Activated T-cell treated with anti-CD3 and anti-CD28 coated beads, Interleukin-2, amount 50 U/mL, for 72 hours (primary cell): ENCODE measurements around the gene ARHGAP22. TPM values are rescaled to one million over a fixed set of nuclear protein-coding genes. Genes with fewer than 3 reads are reported as not detected.

Source experiments
- ATAC-seq, 2 donors: fragments of 150-1000 bp; cut with Tn5 transposase; replicated peaks in 1 of 2; 2 replicates each; pipeline ENCODE4 v1.10.0; 2021; ENCODE audit warnings: moderate library complexity in 2 of 2, mild to moderate bottlenecking in 1 of 2
- DNase-seq, 2 donors: peaks; one replicate each; pipeline ENCODE4 v3.0.0; 2021 to 2022; ENCODE audit warnings: mixed read lengths in 1 of 2
- H3K27ac Mint-ChIP-seq: one replicate; pipeline ENCODE4 v1.8.0; 2022; ENCODE audit warnings: mild to moderate bottlenecking, moderate library complexity, mixed read lengths
- H3K27me3 Mint-ChIP-seq: one replicate; pipeline ENCODE4 v1.8.0; 2022; ENCODE audit warnings: low read depth, mixed read lengths
- H3K36me3 Mint-ChIP-seq, 2 donors: one replicate each; pipeline ENCODE4 v1.8.0; 2022; ENCODE audit warnings: mixed read lengths in 2 of 2, mild to moderate bottlenecking in 1 of 2; ENCODE audit not compliant: insufficient read depth in 2 of 2
- H3K4me1 Mint-ChIP-seq: one replicate; pipeline ENCODE4 v1.8.0; 2022; ENCODE audit warnings: low read depth, mixed read lengths
- H3K4me3 Mint-ChIP-seq, 2 donors: one replicate each; pipeline ENCODE4 v1.8.0; 2022; ENCODE audit warnings: mild to moderate bottlenecking in 2 of 2, mixed read lengths in 2 of 2, moderate library complexity in 2 of 2
- H3K9me3 Mint-ChIP-seq, 2 donors: one replicate each; pipeline ENCODE4 v1.8.0; 2022; ENCODE audit warnings: mixed read lengths in 2 of 2
- total RNA-seq, 2 donors: library from RNA; stranded (reverse); gene quantifications; one replicate each; pipeline ENCODE4 v1.2.3, GENCODE V29; 2022

Gene ARHGAP22
- total RNA-seq, 2 donors from 2014 or later = not detected

DNA sequence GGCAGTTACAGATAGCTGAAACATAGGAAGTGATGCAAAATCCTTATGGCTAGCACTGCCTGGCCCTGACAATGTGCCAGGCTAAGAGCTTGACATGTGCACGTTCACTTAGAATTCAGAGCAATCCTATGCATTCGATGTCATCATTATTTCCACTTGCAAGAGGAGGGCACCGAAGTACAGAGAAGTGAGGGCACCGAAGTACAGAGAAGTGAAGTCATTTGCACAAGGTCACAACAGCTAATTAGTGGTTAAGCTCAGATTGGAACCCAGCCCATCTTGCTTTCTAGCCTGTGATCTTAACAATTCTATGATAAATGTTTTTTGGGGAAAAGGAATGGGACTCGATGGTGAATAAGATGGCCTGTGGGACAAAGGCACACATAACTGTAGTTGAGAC, 73.4 kb downstream of the ARHGAP22 start:
- no peak overlapping the region for H3K4me3 Mint-ChIP-seq
- no peaks in the 10 kb centered on the region for H3K36me3 Mint-ChIP-seq
- H3K9me3 Mint-ChIP-seq = peaks cover 0 to 5% of the 10 kb centered on the region in 2 donors
- no peaks in the 10 kb centered on the region for H3K4me1 Mint-ChIP-seq
- no peak overlapping the region for H3K27ac Mint-ChIP-seq
- H3K27me3 Mint-ChIP-seq = peaks cover 9% of the 10 kb centered on the region
- DNase-seq (no peak), ATAC-seq (no peak)

- Mint-ChIP-seq H3K4me1 (no peaks in the 10 kb centered on the region), H3K4me3 (no peak overlapping the region), H3K36me3 (no peaks in the 10 kb centered on the region), H3K27ac (no peak overlapping the region), H3K27me3 (peaks cover 28% of the 10 kb centered on the region), H3K9me3 (peaks cover 0 to 5% of the 10 kb centered on the region in 2 donors)
- no peak for ATAC-seq
- DNase-seq = no peak
Observed at GRCh38 chr10:48529331-48529730, 75.5 kb downstream of the ARHGAP22 start.

DNA sequence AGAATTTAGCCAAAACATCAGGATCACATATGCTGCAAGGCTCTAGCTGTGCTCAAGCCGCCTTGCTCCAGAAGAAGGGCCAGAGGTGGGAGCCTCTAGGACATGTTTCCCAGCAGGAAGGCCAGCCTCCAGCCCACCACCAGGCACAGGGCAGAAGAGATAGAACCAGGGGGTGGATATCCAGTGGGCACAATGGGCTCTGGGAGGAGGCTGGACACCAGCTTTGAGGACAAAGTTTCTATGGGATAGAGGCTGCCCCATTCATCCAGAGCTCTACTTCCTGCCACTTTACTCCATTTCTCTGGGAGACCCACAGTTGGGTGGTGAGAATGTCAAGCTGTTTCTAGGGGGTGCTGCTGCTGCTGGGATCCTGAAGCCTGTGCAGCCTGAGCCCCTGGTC, 77.1 kb downstream of the ARHGAP22 start:
- no peak for DNase-seq
- Mint-ChIP-seq H3K4me1 (no peaks in the 10 kb centered on the region), H3K9me3 (peaks cover 0 to 5% of the 10 kb centered on the region in 2 donors), H3K4me3 (no peak overlapping the region), H3K27ac (no peak overlapping the region), H3K36me3 (no peaks in the 10 kb centered on the region), H3K27me3 (peaks cover 32% of the 10 kb centered on the region)
- no peak for ATAC-seq

DNA sequence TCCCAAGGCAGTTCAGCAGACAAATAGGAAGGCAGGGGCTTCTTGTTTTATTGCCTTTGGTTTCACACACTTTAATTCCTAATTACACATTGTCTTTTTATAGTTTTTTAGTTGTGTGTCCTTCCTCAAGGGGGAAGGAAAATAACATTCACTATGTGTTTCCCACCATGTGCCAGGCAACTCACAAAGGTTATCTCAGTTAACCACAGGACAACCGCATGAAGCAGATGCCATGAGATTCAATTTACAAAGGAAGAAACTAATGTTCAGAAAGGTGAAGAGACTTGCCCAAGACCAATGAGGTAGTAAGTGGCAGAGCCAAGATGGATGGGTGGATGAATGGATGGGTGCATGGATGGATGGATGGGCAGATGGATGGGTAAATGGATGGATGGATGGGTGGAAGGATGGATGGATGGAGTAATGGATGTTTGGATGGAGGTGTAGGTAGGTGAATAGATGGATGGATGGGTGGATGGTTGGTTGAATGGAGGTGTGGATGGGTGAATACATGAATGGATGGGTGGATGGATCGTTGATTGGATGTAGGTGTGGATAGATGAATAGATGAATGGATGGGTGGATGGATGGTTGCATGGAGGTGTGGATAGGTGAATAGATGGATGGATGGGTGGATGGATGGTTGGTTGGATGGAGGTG, 77.9 kb downstream of the ARHGAP22 start:
- H3K36me3 Mint-ChIP-seq = no peaks in the 10 kb centered on the region
- H3K27me3 Mint-ChIP-seq = peaks cover 40% of the 10 kb centered on the region
- no peak overlapping the region for H3K4me3 Mint-ChIP-seq
- H3K27ac Mint-ChIP-seq = no peak overlapping the region
- peaks cover 0 to 5% of the 10 kb centered on the region in 2 donors for H3K9me3 Mint-ChIP-seq
- ATAC-seq (no peak), DNase-seq (no peak)
- no peaks in the 10 kb centered on the region for H3K4me1 Mint-ChIP-seq

DNA sequence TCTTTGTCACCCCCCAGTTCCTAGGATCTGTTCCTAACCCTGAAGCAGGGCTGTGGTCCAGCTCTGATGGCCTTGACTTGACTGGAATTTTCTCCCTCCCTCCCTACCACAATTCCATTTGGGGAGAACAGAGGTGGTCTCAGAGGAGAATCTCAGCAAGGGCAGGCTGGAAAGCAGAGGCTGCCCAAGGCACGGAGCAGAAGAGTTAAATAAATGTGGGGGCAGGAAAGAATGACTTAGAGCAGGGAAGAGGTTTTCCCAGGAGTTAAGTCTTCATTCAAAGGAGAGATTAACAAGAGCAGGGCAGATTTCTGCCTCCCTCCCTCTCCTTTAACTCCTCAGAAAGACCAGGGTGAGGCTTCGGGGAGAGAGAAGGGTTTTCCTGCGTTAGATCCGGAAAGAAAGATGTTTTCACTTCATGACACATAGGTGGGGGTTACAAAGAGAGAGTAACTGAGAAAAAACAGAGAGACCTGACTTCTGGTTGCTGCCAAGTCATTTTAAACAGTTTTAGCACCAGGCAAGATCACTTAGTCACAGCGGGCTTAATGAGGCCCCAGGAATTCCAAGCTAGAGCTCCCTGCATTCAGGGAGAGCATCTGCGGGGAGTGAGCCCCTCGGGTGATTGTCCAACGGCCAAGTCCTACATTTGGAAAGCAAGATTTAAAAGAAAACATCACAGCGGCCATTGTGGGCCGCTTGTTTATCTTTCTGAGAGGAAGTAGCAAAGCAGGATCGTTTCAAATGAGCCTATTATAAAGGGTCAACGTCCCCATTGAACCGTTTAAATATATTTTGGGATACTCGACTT, 78.7 kb downstream of the ARHGAP22 start:
- ATAC-seq (no peak), DNase-seq (no peak)
- Mint-ChIP-seq H3K27ac (no peak overlapping the region), H3K27me3 (peaks cover 42% of the 10 kb centered on the region), H3K36me3 (no peaks in the 10 kb centered on the region), H3K4me3 (no peak overlapping the region), H3K4me1 (no peaks in the 10 kb centered on the region), H3K9me3 (peaks cover 0 to 5% of the 10 kb centered on the region in 2 donors)

GRCh38 chr10:48525113-48525512, 79.8 kb downstream of the ARHGAP22 start:
- no peaks in the 10 kb centered on the region for H3K36me3 Mint-ChIP-seq
- H3K27me3 Mint-ChIP-seq = peaks cover 52% of the 10 kb centered on the region
- peaks cover 0 to 5% of the 10 kb centered on the region in 2 donors for H3K9me3 Mint-ChIP-seq
- H3K27ac Mint-ChIP-seq = no peak overlapping the region
- H3K4me1 Mint-ChIP-seq = no peaks in the 10 kb centered on the region
- H3K4me3 Mint-ChIP-seq = no peak overlapping the region
- ATAC-seq (no peak), DNase-seq (no peak)

DNA sequence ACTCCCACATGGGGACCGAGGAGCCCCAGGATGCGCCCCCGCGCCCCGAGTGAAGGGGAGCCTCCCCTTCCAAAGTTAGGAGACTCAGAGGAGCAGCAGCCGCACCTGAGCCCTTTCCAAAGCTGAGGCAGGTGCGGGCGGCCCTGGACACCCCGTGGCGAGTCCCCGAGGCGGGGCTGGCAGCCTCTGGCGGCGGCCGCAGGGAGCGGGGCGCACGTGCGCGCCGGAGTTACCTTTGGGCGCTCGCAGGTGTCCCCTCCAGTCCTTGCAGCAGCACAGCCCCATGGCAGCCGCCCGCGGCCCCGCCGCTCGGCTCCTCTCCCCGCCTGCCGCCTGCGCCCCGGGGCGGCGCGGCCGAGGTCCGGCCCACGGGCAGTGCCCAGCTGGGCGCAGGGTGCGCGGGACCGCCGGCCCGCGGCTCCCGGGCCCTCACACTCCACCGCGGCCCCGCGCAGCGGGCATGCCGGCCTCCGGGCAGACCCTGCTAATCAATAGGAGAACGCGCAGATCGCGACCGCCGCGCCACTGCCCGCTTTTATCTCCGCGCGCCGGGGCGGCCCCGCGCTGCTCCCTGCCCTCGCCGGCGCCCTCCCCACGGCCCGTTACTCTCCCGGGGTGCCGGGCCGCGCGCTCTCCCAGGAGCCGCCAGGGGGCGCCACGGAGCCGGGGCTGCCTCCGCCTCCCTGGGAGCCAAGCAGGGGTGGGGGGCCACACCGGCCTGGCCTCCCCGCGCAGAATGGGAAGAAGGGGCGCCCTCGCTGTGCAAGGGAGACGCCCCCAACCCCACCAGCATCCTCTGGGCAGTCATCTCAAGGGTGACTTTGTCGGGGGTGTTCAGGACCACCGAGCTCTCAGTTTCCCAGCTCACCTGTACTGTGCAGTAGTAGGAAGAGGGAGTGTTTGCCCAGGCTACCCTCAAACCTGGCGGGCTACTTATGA, 80.8 kb downstream of the ARHGAP22 start:
- no peaks in the 10 kb centered on the region for H3K36me3 Mint-ChIP-seq
- H3K9me3 Mint-ChIP-seq = peaks cover 0 to 5% of the 10 kb centered on the region in 2 donors
- H3K4me1 Mint-ChIP-seq = peaks cover 7% of the 10 kb centered on the region
- DNase-seq (peak; percentile 10 to 13), ATAC-seq (peak; percentile 36 to 55)
- peak overlapping the region in 1 of 2 donors; percentile 30 for H3K4me3 Mint-ChIP-seq
- H3K27me3 Mint-ChIP-seq = peaks cover 62% of the 10 kb centered on the region
- no peak overlapping the region for H3K27ac Mint-ChIP-seq

GRCh38 chr10:48523212-48523819, 81.6 kb downstream of the ARHGAP22 start:
- H3K4me3 Mint-ChIP-seq = peak overlapping the region in 1 of 2 donors; percentile 43
- H3K36me3 Mint-ChIP-seq = no peaks in the 10 kb centered on the region
- H3K4me1 Mint-ChIP-seq = peaks cover 7% of the 10 kb centered on the region
- ATAC-seq (no peak), DNase-seq (no peak)
- no peak overlapping the region for H3K27ac Mint-ChIP-seq
- peaks cover 62% of the 10 kb centered on the region for H3K27me3 Mint-ChIP-seq
- H3K9me3 Mint-ChIP-seq = peaks cover 0 to 2% of the 10 kb centered on the region in 2 donors

GRCh38 chr10:48522011-48522765, 82.7 kb downstream of the ARHGAP22 start:
- peaks cover 7% of the 10 kb centered on the region for H3K4me1 Mint-ChIP-seq
- peaks cover 57% of the 10 kb centered on the region for H3K27me3 Mint-ChIP-seq
- ATAC-seq = no peak
- no peak overlapping the region for H3K4me3 Mint-ChIP-seq
- DNase-seq = no peak
- H3K9me3 Mint-ChIP-seq = peaks cover 0 to under 1% of the 10 kb centered on the region in 2 donors
- H3K36me3 Mint-ChIP-seq = no peaks in the 10 kb centered on the region
- no peak overlapping the region for H3K27ac Mint-ChIP-seq

DNA sequence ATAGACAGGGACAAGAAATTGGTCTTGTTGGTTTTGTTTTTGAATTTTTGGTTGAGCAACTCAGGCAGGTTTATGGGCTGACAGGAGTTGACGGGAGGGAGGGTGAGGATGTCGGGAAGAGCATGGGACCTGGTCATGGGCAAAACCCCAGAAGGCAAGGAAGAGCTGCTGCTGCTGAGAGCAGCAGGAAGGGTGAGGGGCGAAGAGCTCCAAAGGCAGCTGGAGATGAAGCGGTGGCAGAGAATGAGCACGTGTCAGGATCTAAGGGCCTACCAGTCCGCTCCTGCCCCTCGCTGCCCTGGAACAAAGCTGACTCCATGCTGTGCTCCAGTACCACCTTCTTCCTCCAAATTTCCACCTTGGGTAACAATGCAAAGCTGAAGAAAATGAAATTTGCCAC, 84.3 kb downstream of the ARHGAP22 start:
- ATAC-seq = no peak
- Mint-ChIP-seq H3K27ac (no peak overlapping the region), H3K9me3 (no peaks in the 10 kb centered on the region), H3K36me3 (no peaks in the 10 kb centered on the region), H3K4me3 (no peak overlapping the region), H3K4me1 (peaks cover 7% of the 10 kb centered on the region), H3K27me3 (peaks cover 43% of the 10 kb centered on the region)
- no peak for DNase-seq

DNA sequence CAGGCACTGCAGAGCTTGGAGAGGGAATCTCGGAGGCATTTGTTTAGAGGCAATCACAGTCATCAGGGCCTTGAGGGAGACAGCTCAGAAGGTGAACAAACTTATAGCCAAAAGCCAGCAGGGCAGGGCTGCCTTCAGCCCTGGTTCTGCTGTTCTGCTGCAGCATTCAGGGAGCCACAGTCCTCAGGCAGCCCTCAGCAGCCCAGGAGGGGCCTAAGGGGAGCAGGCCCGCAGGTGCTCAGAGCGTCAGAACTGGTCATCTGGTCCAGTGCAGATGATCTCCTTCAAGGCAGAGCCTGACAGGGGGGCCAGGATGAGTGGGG, 84.7 kb downstream of the ARHGAP22 start:
- peaks cover 0 to 2% of the 10 kb centered on the region in 2 donors for H3K36me3 Mint-ChIP-seq
- no peak overlapping the region for H3K27ac Mint-ChIP-seq
- H3K4me1 Mint-ChIP-seq = peaks cover 7% of the 10 kb centered on the region
- peaks cover 39% of the 10 kb centered on the region for H3K27me3 Mint-ChIP-seq
- no peak for DNase-seq
- H3K9me3 Mint-ChIP-seq = peaks cover 0 to 2% of the 10 kb centered on the region in 2 donors
- H3K4me3 Mint-ChIP-seq = no peak overlapping the region
- ATAC-seq = no peak
